ENCODE data around the gene MAP3K12. TPM values are rescaled to one million over a fixed set of nuclear protein-coding genes. Genes with fewer than 3 reads are reported as not detected.

MAP3K12 gene
- total and polyA plus RNA-seq, 12 donors, result 2.9 to 19.4 (median 4.8) TPM

DNA sequence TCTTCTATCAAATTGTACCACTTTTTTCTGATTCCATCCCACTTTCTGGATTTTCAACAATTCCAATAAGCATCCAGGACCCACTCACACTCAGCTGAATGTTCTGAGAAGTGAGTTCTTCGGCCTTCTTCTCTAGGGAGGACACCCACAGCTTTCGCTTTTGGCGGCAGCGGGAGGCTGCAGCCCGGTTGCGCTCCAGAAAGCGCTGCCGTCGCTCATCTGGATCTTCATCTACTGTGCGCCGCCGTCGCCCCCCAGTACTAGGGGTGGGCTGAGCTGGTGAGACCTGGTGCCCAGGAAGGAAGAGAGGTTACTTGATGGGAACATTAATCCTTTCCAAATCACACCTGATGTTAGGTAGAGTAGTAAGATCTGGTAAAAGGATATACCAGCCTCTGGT is 25.2 kb upstream of the MAP3K12 start:
- intact Hi-C loops (cut with DNase I), result no loop called here
- H3K27ac ChIP-seq, result no peak overlapping the region
- H3K4me3 ChIP-seq, result no peak overlapping the region
- TF ChIP-seq, protein P1, sequence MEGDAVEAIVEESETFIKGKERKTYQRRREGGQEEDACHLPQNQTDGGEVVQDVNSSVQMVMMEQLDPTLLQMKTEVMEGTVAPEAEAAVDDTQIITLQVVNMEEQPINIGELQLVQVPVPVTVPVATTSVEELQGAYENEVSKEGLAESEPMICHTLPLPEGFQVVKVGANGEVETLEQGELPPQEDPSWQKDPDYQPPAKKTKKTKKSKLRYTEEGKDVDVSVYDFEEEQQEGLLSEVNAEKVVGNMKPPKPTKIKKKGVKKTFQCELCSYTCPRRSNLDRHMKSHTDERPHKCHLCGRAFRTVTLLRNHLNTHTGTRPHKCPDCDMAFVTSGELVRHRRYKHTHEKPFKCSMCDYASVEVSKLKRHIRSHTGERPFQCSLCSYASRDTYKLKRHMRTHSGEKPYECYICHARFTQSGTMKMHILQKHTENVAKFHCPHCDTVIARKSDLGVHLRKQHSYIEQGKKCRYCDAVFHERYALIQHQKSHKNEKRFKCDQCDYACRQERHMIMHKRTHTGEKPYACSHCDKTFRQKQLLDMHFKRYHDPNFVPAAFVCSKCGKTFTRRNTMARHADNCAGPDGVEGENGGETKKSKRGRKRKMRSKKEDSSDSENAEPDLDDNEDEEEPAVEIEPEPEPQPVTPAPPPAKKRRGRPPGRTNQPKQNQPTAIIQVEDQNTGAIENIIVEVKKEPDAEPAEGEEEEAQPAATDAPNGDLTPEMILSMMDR (IDR thresholded peaks at IDR 0.05), result no peak
- no peaks in the 10 kb centered on the region for H3K27me3 ChIP-seq
- DNase-seq (no peak), ATAC-seq (peak in 1 of 8 donors; percentile 11)
- WGBS, 2 donors, result 95 to 96% methylated on average over 13 of the region's 13 CpGs
- H3K36me3 ChIP-seq, result peaks cover 0 to 100% (median 65%) of the 10 kb centered on the region in 9 donors
- H3K4me1 ChIP-seq, result no peaks in the 10 kb centered on the region
- no peaks in the 10 kb centered on the region for H3K9me3 ChIP-seq

DNA sequence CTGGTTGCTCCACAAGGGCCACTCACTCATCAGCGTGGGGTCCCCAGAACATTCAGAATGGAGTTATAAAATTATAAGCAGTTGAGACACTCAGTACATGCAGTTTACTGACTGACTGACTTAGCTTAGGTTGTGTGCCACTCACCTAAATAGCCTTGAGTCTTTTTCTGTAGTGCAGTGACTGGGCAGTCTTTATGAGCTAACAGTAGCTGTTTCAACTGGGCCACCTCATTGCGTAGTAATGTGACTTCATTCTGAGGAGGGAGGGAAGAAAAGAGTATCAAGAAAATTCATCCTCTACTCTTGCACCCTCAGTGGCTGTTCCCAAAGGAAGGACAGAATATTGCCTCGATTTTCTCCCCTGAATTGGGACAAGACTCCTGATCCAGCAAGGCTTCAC is 23.9 kb upstream of the MAP3K12 start:
- H3K36me3 ChIP-seq, result peaks cover 0 to 100% (median 72%) of the 10 kb centered on the region in 9 donors
- TF ChIP-seq, protein P1 (IDR thresholded peaks at IDR 0.05), result no peak
- no peaks in the 10 kb centered on the region for H3K27me3 ChIP-seq
- no peak overlapping the region for H3K4me3 ChIP-seq
- ATAC-seq (no peak), DNase-seq (no peak)
- 90 to 96% methylated on average over 3 of the region's 3 CpGs for WGBS, 2 donors
- H3K4me1 ChIP-seq, result no peaks in the 10 kb centered on the region
- H3K27ac ChIP-seq, result no peak overlapping the region
- intact Hi-C loops (cut with DNase I), result no loop called here
- no peaks in the 10 kb centered on the region for H3K9me3 ChIP-seq

DNA sequence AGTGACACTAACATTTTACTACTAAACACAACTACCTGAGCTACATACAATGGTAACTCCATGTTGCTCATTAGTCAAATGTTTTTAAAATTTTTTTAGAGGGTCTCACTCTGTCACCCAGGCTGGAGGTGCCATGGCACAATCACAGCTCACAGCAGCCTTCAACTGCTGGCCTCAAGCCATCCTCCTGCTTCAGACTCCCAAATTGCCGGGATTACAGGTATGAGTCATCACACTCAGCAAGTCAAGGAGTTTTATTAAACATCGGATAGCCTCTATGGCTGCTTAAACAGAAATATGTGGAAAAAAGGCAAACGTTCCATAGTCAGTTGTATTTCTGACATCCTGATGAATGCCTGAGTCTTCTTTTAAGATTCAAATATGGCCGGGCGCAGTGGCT is 19.1 kb upstream of the MAP3K12 start:
- WGBS, 2 donors, result 87 to 90% methylated on average over 5 of the region's 5 CpGs
- intact Hi-C loops (cut with DNase I), result no loop called here
- Histone ChIP-seq H3K27me3 (no peaks in the 10 kb centered on the region), H3K36me3 (peaks cover 0 to 100% (median 73%) of the 10 kb centered on the region in 9 donors), H3K9me3 (no peaks in the 10 kb centered on the region), H3K27ac (no peak overlapping the region), H3K4me3 (no peak overlapping the region), H3K4me1 (no peaks in the 10 kb centered on the region)
- TF ChIP-seq, protein P1 (IDR thresholded peaks at IDR 0.05), result no peak
- no peak for DNase-seq
- ATAC-seq, result no peak

DNA sequence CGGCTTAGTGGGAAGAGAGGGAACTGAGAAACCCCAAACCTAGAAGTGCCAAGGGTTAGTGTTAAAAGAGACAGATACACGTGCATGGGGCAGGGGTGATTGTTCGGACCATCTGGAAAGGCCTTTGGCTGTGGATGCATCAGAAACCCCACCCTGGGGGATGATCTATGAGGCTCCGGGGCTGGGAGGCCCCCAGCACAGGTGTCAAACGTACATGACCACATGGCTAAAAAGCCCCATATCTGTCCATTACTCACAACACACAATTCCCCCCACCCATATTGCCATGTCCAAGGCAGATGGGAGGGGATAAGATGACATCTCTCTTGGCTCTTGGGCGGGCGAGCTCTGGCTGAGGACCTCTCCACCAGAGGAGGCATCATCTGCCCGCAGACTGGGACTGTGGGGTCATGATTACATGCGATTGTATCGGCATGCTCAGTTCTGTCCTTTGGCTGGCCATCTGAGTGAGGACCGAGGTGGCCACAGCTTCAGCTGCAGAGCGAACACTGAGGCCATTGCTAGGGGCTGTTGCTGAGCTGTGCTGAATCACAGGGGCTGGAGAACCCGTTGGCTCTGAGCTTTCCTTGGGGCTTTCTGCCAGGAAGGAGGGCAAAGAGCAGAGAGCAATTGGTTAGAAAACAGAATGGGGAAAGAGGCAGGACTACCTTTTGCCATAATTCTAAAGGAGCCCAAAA is 17.6 kb upstream of the MAP3K12 start:
- H3K4me1 ChIP-seq, result no peaks in the 10 kb centered on the region
- no peak overlapping the region for H3K4me3 ChIP-seq
- H3K36me3 ChIP-seq, result peaks cover 0 to 100% (median 72%) of the 10 kb centered on the region in 9 donors
- TF ChIP-seq, protein P1 (IDR thresholded peaks at IDR 0.05), result no peak
- intact Hi-C loops (cut with DNase I), result no loop called here
- no peaks in the 10 kb centered on the region for H3K9me3 ChIP-seq
- no peaks in the 10 kb centered on the region for H3K27me3 ChIP-seq
- no peak overlapping the region for H3K27ac ChIP-seq
- WGBS, 2 donors, result 89 to 91% methylated on average over 13 of the region's 13 CpGs
- DNase-seq (no peak), ATAC-seq (peak in 2 of 8 donors; percentile 14 to 27)

Measured in heart right ventricle (tissue), 16 donors.